CD8-positive, alpha-beta memory T cell (primary cell): Measurements from ENCODE around the gene ENTPD7. TPM values are rescaled to one million over a fixed set of nuclear protein-coding genes. Genes with fewer than 3 reads are reported as not detected.

ENCODE experiments used
- CTCF ChIA-PET: fragments of 350-600 bp; sonication (Branson Sonifier 250); formaldehyde crosslinking; loops from one replicate; lab custom pipeline; 2021; ENCODE audit warnings: antibody characterized with exemption; lab: Charles Lee
- POLR2A ChIA-PET: fragments of 350-600 bp; sonication (Branson Sonifier 250); formaldehyde crosslinking; loops from one replicate; lab custom pipeline; 2021; ENCODE audit warnings: antibody characterized with exemption; lab: Charles Lee
- DNase-seq, 5 donors: peaks; one replicate each; pipeline versions ENCODE4 v3.0.0 to v3.0.0-alpha.2; 2020 to 2022; ENCODE audit warnings: mixed read lengths in 1 of 5
- H3K27ac ChIP-seq: one replicate; pipeline ENCODE4 v1.7.0; 2013; ENCODE audit warnings: low read depth, mild to moderate bottlenecking, low read length, moderate library complexity
- H3K27me3 ChIP-seq: 2 replicates; pipeline ENCODE4 v1.7.0; 2013; ENCODE audit warnings: low read length, mild to moderate bottlenecking; ENCODE audit not compliant: insufficient read depth, poor library complexity, severe bottlenecking
- H3K36me3 ChIP-seq: 2 replicates; pipeline ENCODE4 v1.7.0; 2013; ENCODE audit warnings: mild to moderate bottlenecking, low read length, moderate library complexity; ENCODE audit not compliant: insufficient read depth
- H3K4me1 ChIP-seq: 2 replicates; pipeline ENCODE4 v1.7.0; 2013; ENCODE audit warnings: mild to moderate bottlenecking, low read length, moderate library complexity; ENCODE audit not compliant: insufficient read depth
- H3K4me3 ChIP-seq: 2 replicates; pipeline ENCODE4 v1.7.0; 2013; ENCODE audit warnings: mild to moderate bottlenecking, low read length
- H3K9me3 ChIP-seq: 2 replicates; pipeline ENCODE4 v1.7.0; 2013; ENCODE audit warnings: mild to moderate bottlenecking, low read length
- H3K27ac Mint-ChIP-seq, 8 donors: one replicate each; pipeline ENCODE4 v1.8.0; 2020 to 2021; ENCODE audit warnings: mixed read lengths in 8 of 8, mild to moderate bottlenecking in 6 of 8, inconsistent platforms in 3 of 8, moderate library complexity in 3 of 8
- H3K27me3 Mint-ChIP-seq, 2 donors: one replicate each; pipeline ENCODE4 v1.8.0; 2020 to 2021; ENCODE audit warnings: mixed read lengths in 2 of 2, mild to moderate bottlenecking in 1 of 2, moderate library complexity in 1 of 2
- H3K36me3 Mint-ChIP-seq, 3 donors: one replicate each; pipeline ENCODE4 v1.8.0; 2020 to 2021; ENCODE audit warnings: mixed read lengths in 3 of 3, inconsistent platforms in 1 of 3, mild to moderate bottlenecking in 1 of 3
- H3K4me1 Mint-ChIP-seq, 3 donors: one replicate each; pipeline ENCODE4 v1.8.0; 2020 to 2021; ENCODE audit warnings: mixed read lengths in 3 of 3, inconsistent platforms in 1 of 3, mild to moderate bottlenecking in 1 of 3
- H3K4me3 Mint-ChIP-seq, 7 donors: one replicate each; pipeline ENCODE4 v1.8.0; 2020 to 2021; ENCODE audit warnings: mixed read lengths in 7 of 7, mild to moderate bottlenecking in 6 of 7, moderate library complexity in 4 of 7, inconsistent platforms in 2 of 7
- H3K9me3 Mint-ChIP-seq, 5 donors: one replicate each; pipeline ENCODE4 v1.8.0; 2020 to 2022; ENCODE audit warnings: mixed read lengths in 5 of 5, mild to moderate bottlenecking in 3 of 5, moderate library complexity in 2 of 5, inconsistent platforms in 1 of 5
- polyA plus RNA-seq: library from polyadenylated mRNA; unstranded; fragments of 300-500 nt; fragmentation: Illumina TruSeq; gene quantifications from one replicate; pipeline ENCODE4 v1.2.3, GENCODE V29; 2021
- total RNA-seq, 2 experiments: library from RNA; stranded (reverse); gene quantifications; one replicate each; pipeline ENCODE4 v1.2.3, GENCODE V29; 2021

Gene ENTPD7
- total and polyA plus RNA-seq, 3 experiments from 2014 or later, result 2.0 to 8.3 (median 7.4) TPM

DNA sequence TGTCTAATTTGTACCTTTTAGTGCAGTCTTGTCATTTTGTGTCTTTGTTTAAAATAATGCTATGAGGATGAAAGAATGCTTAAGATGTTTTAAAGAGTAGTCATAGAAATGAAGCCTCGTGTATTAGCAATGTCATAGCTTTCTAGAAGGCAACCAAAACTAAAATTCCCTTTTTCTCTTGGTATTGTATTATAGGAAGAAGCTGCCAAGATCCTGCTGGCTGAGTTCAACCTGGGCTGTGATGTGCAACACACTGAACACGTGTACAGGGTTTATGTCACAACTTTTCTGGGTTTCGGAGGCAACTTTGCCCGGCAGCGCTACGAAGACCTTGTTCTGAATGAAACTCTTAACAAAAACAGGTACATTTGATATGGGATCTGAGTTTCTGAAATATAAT, 36.5 kb downstream of the ENTPD7 start:
- H3K36me3 ChIP-seq, result peaks cover 16% of the 10 kb centered on the region
- no peak for DNase-seq
- H3K4me1 ChIP-seq, result no peaks in the 10 kb centered on the region
- Mint-ChIP-seq H3K27ac (no peak overlapping the region), H3K36me3 (peaks cover 11 to 79% (median 21%) of the 10 kb centered on the region in 3 donors), H3K4me1 (no peaks in the 10 kb centered on the region), H3K4me3 (no peak overlapping the region), H3K9me3 (no peaks in the 10 kb centered on the region), H3K27me3 (no peaks in the 10 kb centered on the region)
- ChIA-PET POLR2A (no interaction called here), CTCF (no interaction called here)
- H3K9me3 ChIP-seq, result no peaks in the 10 kb centered on the region
- no peak overlapping the region for H3K4me3 ChIP-seq
- H3K27ac ChIP-seq, result no peak overlapping the region
- H3K27me3 ChIP-seq, result no peaks in the 10 kb centered on the region

DNA sequence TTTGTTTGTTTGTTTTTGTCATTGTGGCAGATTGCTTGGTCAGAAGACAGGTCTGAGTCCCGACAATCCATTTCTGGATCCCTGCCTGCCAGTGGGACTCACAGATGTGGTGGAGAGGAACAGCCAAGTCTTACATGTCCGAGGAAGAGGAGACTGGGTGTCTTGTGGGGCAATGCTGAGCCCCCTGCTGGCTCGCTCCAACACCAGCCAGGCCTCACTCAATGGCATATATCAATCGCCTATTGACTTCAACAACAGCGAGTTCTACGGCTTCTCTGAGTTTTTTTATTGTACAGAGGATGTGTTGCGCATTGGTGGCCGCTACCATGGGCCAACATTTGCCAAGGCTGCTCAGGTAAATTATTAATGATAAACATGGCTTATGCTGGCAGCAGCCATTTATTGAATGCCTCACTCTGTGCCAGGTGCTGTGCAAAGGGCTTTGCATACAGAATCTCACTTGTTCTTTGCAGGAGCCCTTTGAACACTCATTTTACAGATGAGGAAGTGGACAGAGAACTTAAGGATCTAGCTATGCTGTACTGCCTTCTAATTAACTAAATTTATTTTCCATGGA, 39.3 kb downstream of the ENTPD7 start:
- Mint-ChIP-seq H3K27me3 (no peaks in the 10 kb centered on the region), H3K27ac (no peak overlapping the region), H3K4me3 (no peak overlapping the region), H3K4me1 (no peaks in the 10 kb centered on the region), H3K36me3 (peaks cover 11 to 77% (median 26%) of the 10 kb centered on the region in 3 donors), H3K9me3 (no peaks in the 10 kb centered on the region)
- ChIA-PET POLR2A (no interaction called here), CTCF (no interaction called here)
- Histone ChIP-seq H3K4me1 (no peaks in the 10 kb centered on the region), H3K4me3 (no peak overlapping the region), H3K27ac (no peak overlapping the region), H3K27me3 (no peaks in the 10 kb centered on the region), H3K9me3 (no peaks in the 10 kb centered on the region), H3K36me3 (peaks cover 12% of the 10 kb centered on the region)
- no peak for DNase-seq

DNA sequence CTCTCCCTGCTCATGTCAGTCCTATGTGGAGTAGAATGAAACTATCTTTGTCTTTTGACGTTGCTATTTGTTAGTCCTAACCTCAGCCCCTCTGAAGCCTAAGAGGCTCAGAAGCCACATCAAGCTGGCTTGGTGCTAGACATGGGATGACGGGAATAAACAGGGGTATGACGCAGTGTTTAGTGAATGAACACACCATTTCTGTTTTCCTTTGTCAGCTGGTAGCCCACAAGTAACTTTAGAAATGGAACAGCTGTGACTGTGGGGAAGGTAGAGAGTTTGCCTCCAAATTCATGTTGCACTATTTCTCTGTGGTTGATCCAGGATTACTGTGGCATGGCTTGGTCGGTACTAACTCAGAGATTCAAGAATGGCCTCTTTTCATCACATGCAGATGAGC, 41.3 kb downstream of the ENTPD7 start:
- no peaks in the 10 kb centered on the region for H3K9me3 ChIP-seq
- H3K4me1 ChIP-seq, result no peaks in the 10 kb centered on the region
- CTCF ChIA-PET, result no interaction called here
- no peak overlapping the region for H3K27ac ChIP-seq
- no peaks in the 10 kb centered on the region for H3K27me3 Mint-ChIP-seq
- H3K4me3 ChIP-seq, result no peak overlapping the region
- no peak for DNase-seq
- H3K36me3 ChIP-seq, result peaks cover 17% of the 10 kb centered on the region
- POLR2A ChIA-PET, result interaction anchor here (0.8 kb wide), 1 partner anchor 8 kb away, joined by 3 read pairs; no protein-coding TSS in a partner anchor
- peaks cover 11 to 87% (median 25%) of the 10 kb centered on the region in 3 donors for H3K36me3 Mint-ChIP-seq
- no peaks in the 10 kb centered on the region for H3K27me3 ChIP-seq
- H3K4me1 Mint-ChIP-seq, result no peaks in the 10 kb centered on the region
- H3K9me3 Mint-ChIP-seq, result no peaks in the 10 kb centered on the region
- no peak overlapping the region for H3K4me3 Mint-ChIP-seq
- H3K27ac Mint-ChIP-seq, result peak overlapping the region in 2 of 8 donors; percentile 21 to 62

DNA sequence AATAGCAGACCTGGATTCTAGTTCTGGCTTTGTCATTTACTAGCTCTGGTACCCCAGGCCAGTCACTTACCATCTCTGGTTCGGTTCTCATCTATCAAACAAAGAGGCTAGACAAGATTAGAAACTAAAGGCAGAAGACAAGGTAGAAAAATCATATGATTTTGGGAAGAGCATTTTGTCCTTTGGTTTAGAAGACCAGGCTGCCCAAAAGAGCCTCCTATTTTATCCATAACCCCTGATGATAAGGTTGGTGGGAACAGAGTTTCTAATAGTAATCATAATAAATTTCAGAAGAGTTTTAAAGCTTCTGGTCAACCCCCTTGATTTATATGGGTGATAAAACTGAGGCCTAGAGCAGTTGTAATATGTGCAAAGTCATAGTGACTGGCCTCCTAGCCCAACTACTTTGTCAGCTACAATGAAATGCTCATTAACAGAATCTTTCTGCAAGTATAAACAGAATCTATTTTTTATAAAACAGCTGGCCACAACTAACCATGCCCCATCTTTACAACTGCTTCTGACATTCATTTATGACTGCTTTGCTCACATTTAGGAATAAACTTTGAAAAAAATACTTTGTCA, 49.2 kb downstream of the ENTPD7 start:
- ChIA-PET CTCF (interaction anchor here (0.8 kb wide), 1 partner anchor 316 kb away, joined by 3 read pairs; no protein-coding TSS in a partner anchor), POLR2A (no interaction called here)
- peak overlapping the region; percentile 20 for H3K27ac ChIP-seq
- no peaks in the 10 kb centered on the region for H3K27me3 ChIP-seq
- H3K36me3 ChIP-seq, result peaks cover 19% of the 10 kb centered on the region
- DNase-seq, result no peak
- no peak overlapping the region for H3K4me3 ChIP-seq
- Mint-ChIP-seq H3K27me3 (no peaks in the 10 kb centered on the region), H3K4me1 (no peaks in the 10 kb centered on the region), H3K4me3 (no peak overlapping the region), H3K36me3 (peaks cover 0 to 64% (median 9%) of the 10 kb centered on the region in 3 donors), H3K9me3 (no peaks in the 10 kb centered on the region), H3K27ac (peak overlapping the region in 2 of 8 donors; percentile 29 to 35)
- no peaks in the 10 kb centered on the region for H3K9me3 ChIP-seq
- H3K4me1 ChIP-seq, result no peaks in the 10 kb centered on the region

GRCh38 chr10:99709480-99710229, 50.3 kb downstream of the ENTPD7 start:
- Histone ChIP-seq H3K4me1 (no peaks in the 10 kb centered on the region), H3K9me3 (no peaks in the 10 kb centered on the region), H3K36me3 (peaks cover 25% of the 10 kb centered on the region), H3K27me3 (no peaks in the 10 kb centered on the region), H3K4me3 (no peak overlapping the region), H3K27ac (peak overlapping the region; percentile 34)
- POLR2A ChIA-PET, result no interaction called here
- peaks cover 0 to 64% (median 11%) of the 10 kb centered on the region in 3 donors for H3K36me3 Mint-ChIP-seq
- H3K27ac Mint-ChIP-seq, result peak overlapping the region in 2 of 8 donors; percentile 1 to 66
- H3K4me1 Mint-ChIP-seq, result no peaks in the 10 kb centered on the region
- H3K27me3 Mint-ChIP-seq, result no peaks in the 10 kb centered on the region
- no peak for DNase-seq
- H3K9me3 Mint-ChIP-seq, result no peaks in the 10 kb centered on the region
- no peak overlapping the region for H3K4me3 Mint-ChIP-seq
- CTCF ChIA-PET, result no interaction called here

GRCh38 chr10:99711129-99711719, 51.9 kb downstream of the ENTPD7 start:
- H3K4me3 ChIP-seq, result no peak overlapping the region
- peak overlapping the region in 2 of 8 donors; percentile 8 to 80 for H3K27ac Mint-ChIP-seq
- no peaks in the 10 kb centered on the region for H3K9me3 ChIP-seq
- peaks cover 23% of the 10 kb centered on the region for H3K36me3 ChIP-seq
- no peaks in the 10 kb centered on the region for H3K4me1 Mint-ChIP-seq
- H3K4me3 Mint-ChIP-seq, result no peak overlapping the region
- no peaks in the 10 kb centered on the region for H3K27me3 Mint-ChIP-seq
- H3K9me3 Mint-ChIP-seq, result no peaks in the 10 kb centered on the region
- H3K4me1 ChIP-seq, result no peaks in the 10 kb centered on the region
- H3K27ac ChIP-seq, result no peak overlapping the region
- ChIA-PET POLR2A (no interaction called here), CTCF (no interaction called here)
- no peaks in the 10 kb centered on the region for H3K27me3 ChIP-seq
- DNase-seq, result peak in 2 of 5 donors; percentile 7 to 23
- peaks cover 0 to 64% (median 10%) of the 10 kb centered on the region in 3 donors for H3K36me3 Mint-ChIP-seq

GRCh38 chr10:99714446-99714845, 55.1 kb downstream of the ENTPD7 start:
- Histone ChIP-seq H3K27ac (no peak overlapping the region), H3K9me3 (no peaks in the 10 kb centered on the region), H3K4me1 (no peaks in the 10 kb centered on the region), H3K4me3 (no peak overlapping the region), H3K36me3 (peaks cover 23% of the 10 kb centered on the region), H3K27me3 (no peaks in the 10 kb centered on the region)
- DNase-seq, result no peak
- Mint-ChIP-seq H3K27me3 (no peaks in the 10 kb centered on the region), H3K4me3 (no peak overlapping the region), H3K36me3 (peaks cover 0 to 73% (median 21%) of the 10 kb centered on the region in 3 donors), H3K27ac (peak overlapping the region in 3 of 8 donors; percentile 21 to 54 (median 29)), H3K4me1 (no peaks in the 10 kb centered on the region), H3K9me3 (no peaks in the 10 kb centered on the region)
- ChIA-PET CTCF (interaction anchor here (0.8 to 0.9 kb wide), 2 partner anchors 20 to 84 kb away, joined by 3 read pairs; no protein-coding TSS in a partner anchor), POLR2A (no interaction called here)
